Adipose tissue (tissue), 3 donors: ENCODE results near the gene TAS2R16. TPM values are rescaled to one million over a fixed set of nuclear protein-coding genes. Genes with fewer than 3 reads are reported as not detected.

ENCODE experiments used
- H3K27ac ChIP-seq: one replicate; pipeline ENCODE4 v1.5.1; 2013; ENCODE audit warnings: low read depth, low read length
- WGBS, 3 donors: extraction: QIAGEN DNeasy Blood & Tissue Kit; methylation state at CpG; one replicate each; pipeline ENCODE4 v1.1.7; 2013; 5-methylcytosine and 5-hydroxymethylcytosine counted together
- polyA plus RNA-seq, 3 donors: library from polyadenylated mRNA; stranded (reverse); fragments of 200-250 nt; gene quantifications; one replicate each; pipeline ENCODE4 v1.2.3, GENCODE V29; 2013
- donor health status: healthy with polysubstance abuse.
- donor health status: Bipolar disorder and iron deficiency.
- donor health status: healthy.

TAS2R16 gene
- polyA plus RNA-seq: not detected

GRCh38 chr7:122995600-122995999 lies at the start of gene TAS2R16:
Gene TAS2R16, minus strand, starts transcription at chr7:122995700. Its CDS starts 66 bp downstream, at chr7:122995634.
- H3K27ac ChIP-seq: no peak within 1 kb of the TSS

- H3K27ac ChIP-seq: no peak overlapping the region
Observed at GRCh38 chr7:123043642-123044041, 48.1 kb upstream of the TAS2R16 start.

GRCh38 chr7:123041101-123041500 lies 45.6 kb upstream of the TAS2R16 start:
- 59 to 71% (median 68%) methylated on average over 1 of the region's 1 CpG for WGBS, 3 donors
- no peak overlapping the region for H3K27ac ChIP-seq

GRCh38 chr7:123039269-123039668 lies 43.8 kb upstream of the TAS2R16 start:
- 39 to 41% (median 40%) methylated on average over 3 of the region's 3 CpGs for WGBS, 3 donors
- H3K27ac ChIP-seq: no peak overlapping the region

- no peak overlapping the region for H3K27ac ChIP-seq
- 95 to 100% (median 97%) methylated on average over 1 of the region's 1 CpG for WGBS, 3 donors
Observed at GRCh38 chr7:123034106-123034505, 38.6 kb upstream of the TAS2R16 start.

- H3K27ac ChIP-seq: no peak overlapping the region
- 88 to 91% (median 90%) methylated on average over 4 of the region's 4 CpGs for WGBS, 3 donors
Observed at GRCh38 chr7:123030631-123031030, 35.1 kb upstream of the TAS2R16 start.

- H3K27ac ChIP-seq: no peak overlapping the region
- 61 to 84% (median 74%) methylated on average over 3 of the region's 3 CpGs for WGBS, 3 donors
Observed at GRCh38 chr7:123028339-123028738, 32.8 kb upstream of the TAS2R16 start.

- no peak overlapping the region for H3K27ac ChIP-seq
Observed at GRCh38 chr7:123026251-123026650, 30.8 kb upstream of the TAS2R16 start.

GRCh38 chr7:123024989-123025758 lies 29.7 kb upstream of the TAS2R16 start:
- H3K27ac ChIP-seq: no peak overlapping the region

More at GRCh38 chr7:123026251-123026650, 30.8 kb upstream of the TAS2R16 start:
- WGBS, 3 donors: 81 to 84% (median 81%) methylated on average over 2 of the region's 2 CpGs

GRCh38 chr7:123023126-123023525 lies 27.6 kb upstream of the TAS2R16 start:
- H3K27ac ChIP-seq: no peak overlapping the region

More at GRCh38 chr7:123024989-123025758, 29.7 kb upstream of the TAS2R16 start:
- WGBS, 3 donors: 51 to 57% (median 55%) methylated on average over 3 of the region's 3 CpGs

GRCh38 chr7:123022576-123022975 lies 27.1 kb upstream of the TAS2R16 start:
- no peak overlapping the region for H3K27ac ChIP-seq
- 52 to 87% (median 55%) methylated on average over 1 of the region's 1 CpG for WGBS, 3 donors

GRCh38 chr7:123012435-123012834 lies 16.9 kb upstream of the TAS2R16 start:
- H3K27ac ChIP-seq: no peak overlapping the region

- WGBS, 3 donors: 59 to 84% (median 80%) methylated on average over 2 of the region's 2 CpGs
Observed at GRCh38 chr7:123011766-123012369, 16.4 kb upstream of the TAS2R16 start.

GRCh38 chr7:123004931-123005330 lies 9.4 kb upstream of the TAS2R16 start:
- 64 to 92% (median 80%) methylated on average over 1 of the region's 1 CpG for WGBS, 3 donors
- H3K27ac ChIP-seq: no peak overlapping the region

More at GRCh38 chr7:123011766-123012369, 16.4 kb upstream of the TAS2R16 start:
- H3K27ac ChIP-seq: no peak overlapping the region

- no peak overlapping the region for H3K27ac ChIP-seq
- 48 to 80% (median 53%) methylated on average over 5 of the region's 5 CpGs for WGBS, 3 donors
Observed at GRCh38 chr7:123003539-123004126, 8.1 kb upstream of the TAS2R16 start.

- no peak overlapping the region for H3K27ac ChIP-seq
- 85 to 92% (median 92%) methylated on average over 2 of the region's 2 CpGs for WGBS, 3 donors
Observed at GRCh38 chr7:122989577-122989976, 5.9 kb downstream of the TAS2R16 start.

- WGBS, 3 donors: 56 to 72% (median 72%) methylated on average over 6 of the region's 6 CpGs
- H3K27ac ChIP-seq: no peak overlapping the region
Observed at GRCh38 chr7:122989041-122989440, 6.5 kb downstream of the TAS2R16 start.

- H3K27ac ChIP-seq: no peak overlapping the region
- WGBS, 3 donors: 79 to 86% (median 81%) methylated on average over 4 of the region's 4 CpGs
Observed at GRCh38 chr7:122988333-122988732, 7.2 kb downstream of the TAS2R16 start.

- WGBS, 3 donors: 87 to 97% (median 92%) methylated on average over 2 of the region's 2 CpGs
- no peak overlapping the region for H3K27ac ChIP-seq
Observed at GRCh38 chr7:122987463-122987862, 8.0 kb downstream of the TAS2R16 start.

- no peak overlapping the region for H3K27ac ChIP-seq
- 86 to 96% (median 88%) methylated on average over 2 of the region's 2 CpGs for WGBS, 3 donors
Observed at GRCh38 chr7:122984021-122984420, 11.5 kb downstream of the TAS2R16 start.
